CD1c-positive myeloid dendritic cell (primary cell): ENCODE results near the gene GRIK1.

Experiments used
- DNase-seq: peaks from one replicate; pipeline ENCODE4 v3.0.0-alpha.2; 2016; ENCODE audit errors: extremely low spot score

The GRIK1 gene

GRCh38 chr21:29534448-29534847, 405.3 kb downstream of the GRIK1 start:
- DNase-seq: no peak

DNA sequence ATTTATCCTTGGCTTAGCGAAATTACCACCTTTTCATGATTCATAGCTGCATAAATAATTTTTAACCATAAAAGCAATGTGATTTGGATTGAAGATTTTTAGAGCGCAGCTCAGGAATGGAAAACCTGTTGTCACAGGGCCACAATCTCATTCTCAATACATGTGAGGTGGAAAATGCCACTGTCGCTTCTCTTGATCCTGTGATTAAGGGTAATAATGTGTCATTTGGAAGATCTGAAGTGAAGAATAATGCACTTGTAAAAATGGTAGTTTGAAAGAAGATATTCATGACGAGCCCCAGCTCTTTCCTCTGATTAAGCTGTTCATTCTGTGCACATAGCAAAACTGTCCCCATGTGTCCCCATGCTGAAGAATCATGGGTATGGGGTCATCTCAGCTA, 410.7 kb downstream of the GRIK1 start:
- DNase-seq: no peak

- no peak for DNase-seq
These were observed 413.3 kb downstream of the GRIK1 start for GRCh38 chr21:29526545-29526944.

- no peak for DNase-seq
These were observed 415.7 kb downstream of the GRIK1 start for GRCh38 chr21:29524055-29524454.

DNA sequence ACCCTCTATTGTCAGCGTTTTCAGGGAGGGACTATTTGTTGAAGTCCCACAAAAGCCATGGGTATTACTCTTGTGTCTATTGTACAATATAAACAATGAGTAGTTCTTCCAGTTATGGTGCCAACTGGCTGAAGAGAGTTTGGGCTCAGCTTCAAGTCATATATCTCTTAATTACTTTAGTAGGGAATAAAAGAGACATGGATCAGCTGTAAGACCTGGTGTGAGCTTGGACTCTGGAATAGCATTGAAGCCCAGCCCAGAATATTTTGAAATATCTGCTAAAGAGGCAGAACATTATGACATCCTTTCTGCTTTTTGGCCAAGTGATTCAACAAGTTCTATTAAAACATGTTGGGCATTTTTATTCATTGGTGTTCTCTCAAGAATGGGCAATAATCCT, 416.1 kb downstream of the GRIK1 start:
- no peak for DNase-seq

- DNase-seq: no peak
These were observed 417.9 kb downstream of the GRIK1 start for GRCh38 chr21:29521872-29522271.

DNA sequence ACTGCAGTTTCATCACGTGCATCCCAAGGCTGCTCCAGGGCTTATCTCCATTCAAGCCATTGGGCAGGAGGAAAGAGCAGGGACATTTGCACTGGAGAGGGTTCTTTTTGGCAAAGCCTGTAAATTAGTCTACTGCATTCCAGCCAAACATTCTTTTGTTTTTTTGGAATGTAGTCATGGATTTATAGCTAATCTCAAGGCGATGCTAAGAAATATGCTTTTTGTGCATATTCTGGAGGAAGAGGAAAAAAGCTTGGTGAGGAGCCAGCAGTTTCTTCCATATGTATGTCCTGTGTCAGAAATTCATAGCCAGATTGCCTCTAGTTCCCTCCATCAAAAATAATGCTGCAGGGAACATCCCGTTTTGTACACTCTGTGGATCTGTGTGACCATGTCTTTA, 419.6 kb downstream of the GRIK1 start:
- no peak for DNase-seq

DNA sequence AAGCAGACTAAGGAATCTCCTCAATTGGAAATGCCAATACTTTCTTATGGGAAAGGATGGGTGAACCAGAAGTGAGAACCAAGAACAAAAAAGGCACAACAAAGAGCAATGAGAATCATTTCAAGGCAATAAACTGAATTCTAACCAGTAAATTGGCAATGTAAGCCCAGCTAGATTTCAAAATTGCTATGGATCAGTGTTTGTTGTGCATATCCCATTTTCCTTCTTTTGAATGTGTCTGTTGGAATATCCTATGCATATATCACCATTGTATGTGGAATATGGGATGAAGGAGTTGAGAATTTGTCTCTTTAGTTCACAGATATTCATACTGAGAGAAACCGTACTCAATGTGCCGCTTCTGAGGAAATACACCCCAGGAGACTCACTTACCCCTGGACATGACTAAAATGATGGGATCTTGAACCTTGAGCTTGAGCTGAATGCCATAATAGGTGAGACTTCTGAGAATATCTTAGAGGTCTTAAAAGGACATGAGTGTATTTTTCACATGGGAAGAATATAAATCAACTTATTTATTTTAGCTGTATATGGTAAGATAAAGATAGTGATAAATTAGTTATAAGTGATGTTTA, 425.0 kb downstream of the GRIK1 start:
- no peak for DNase-seq

DNA sequence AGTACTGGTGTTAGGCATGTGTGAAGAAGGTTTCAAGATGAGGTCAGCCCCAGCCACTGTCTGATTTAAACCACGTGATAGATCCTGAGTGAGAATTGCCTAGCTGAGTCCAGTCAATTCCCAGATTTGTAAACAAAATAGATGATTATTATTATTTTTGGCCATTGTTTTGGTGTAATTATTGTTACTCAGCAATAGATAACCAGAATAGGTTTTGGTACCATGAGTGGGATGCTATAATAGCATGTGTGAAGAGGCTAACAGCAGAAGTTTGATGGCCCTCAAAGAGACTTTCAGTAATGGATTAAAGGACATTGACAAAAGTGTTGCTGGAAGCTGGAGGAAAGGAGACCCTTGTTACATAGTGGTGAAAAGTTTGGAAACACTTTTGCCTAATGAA, 426.3 kb downstream of the GRIK1 start:
- no peak for DNase-seq

DNA sequence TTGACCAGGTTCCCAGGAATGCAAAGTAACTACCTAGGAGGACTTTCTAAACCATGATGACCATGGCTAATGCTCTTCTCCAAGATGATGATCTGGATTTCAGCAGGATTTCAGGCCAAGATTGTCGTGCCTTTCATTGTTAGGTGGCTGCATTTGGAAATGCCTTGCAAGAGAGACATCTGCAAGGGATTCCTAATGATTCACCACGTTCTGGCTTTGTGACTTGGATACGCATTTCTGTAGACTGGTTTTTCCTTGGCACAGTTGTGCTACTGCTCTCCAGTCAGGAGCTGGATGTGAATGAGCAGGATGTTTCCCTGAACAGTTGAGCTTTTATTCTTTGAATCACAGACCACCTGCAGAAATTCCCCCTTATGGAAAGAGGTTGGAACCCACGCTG, 428.7 kb downstream of the GRIK1 start:
- no peak for DNase-seq

GRCh38 chr21:29509121-29509520, 430.7 kb downstream of the GRIK1 start:
- no peak for DNase-seq

DNA sequence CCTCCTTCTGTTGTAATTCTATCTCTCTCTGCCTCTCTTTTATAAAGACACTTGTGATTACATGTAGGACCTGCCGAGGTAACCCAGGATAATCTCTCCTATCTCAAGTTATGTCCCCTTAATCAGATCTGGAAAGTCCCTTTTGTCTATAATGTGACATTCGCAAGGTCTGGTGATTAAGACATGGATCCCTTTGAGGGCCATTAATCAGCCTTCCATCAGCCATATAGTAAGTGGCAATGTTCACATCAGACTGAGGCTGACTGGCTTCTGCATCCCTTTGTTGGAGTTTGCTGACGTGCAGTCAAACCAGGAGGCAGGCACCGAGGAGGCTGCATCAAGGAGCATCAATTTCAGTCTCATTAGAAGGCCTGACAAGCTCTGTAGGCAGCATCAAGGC, 431.5 kb downstream of the GRIK1 start:
- DNase-seq: no peak

GRCh38 chr21:29506947-29507346, 432.8 kb downstream of the GRIK1 start:
- DNase-seq: no peak

- DNase-seq: no peak
These were observed 433.6 kb downstream of the GRIK1 start for GRCh38 chr21:29506214-29506613.

- no peak for DNase-seq
These were observed 435.0 kb downstream of the GRIK1 start for GRCh38 chr21:29504751-29505321.

GRCh38 chr21:29501451-29501850, 438.3 kb downstream of the GRIK1 start:
- DNase-seq: no peak

GRCh38 chr21:29499734-29500343, 440.0 kb downstream of the GRIK1 start:
- DNase-seq: peak; percentile 4

GRCh38 chr21:29499229-29499628, 440.6 kb downstream of the GRIK1 start:
- DNase-seq: no peak

- DNase-seq: no peak
These were observed 443.5 kb downstream of the GRIK1 start for GRCh38 chr21:29496337-29496736.

GRCh38 chr21:29490016-29490415, 449.8 kb downstream of the GRIK1 start:
- DNase-seq: no peak

GRCh38 chr21:29487154-29487553, 452.6 kb downstream of the GRIK1 start:
- DNase-seq: no peak
